GM18508 (cell line): ENCODE results near the gene LZTFL1.
"Not testable (repeated sequence)": the region's sequence is repeated elsewhere in the genome, so short reads cannot be mapped to it uniquely, and the experiment has no call there.

Experiments used
- ATAC-seq: cut with Tn5 transposase; IDR thresholded peaks from one replicate; pipeline ENCODE4 v1.9.1; 2021; ENCODE audit warnings: moderate number of reproducible peaks; ENCODE audit not compliant: insufficient read depth, unreplicated experiment

LZTFL1 gene

GRCh38 chr3:45868213-45868612 is 26.3 kb upstream of the LZTFL1 start:
- no peak for ATAC-seq

- ATAC-seq, result no peak
Observed at GRCh38 chr3:45865563-45865962, 23.6 kb upstream of the LZTFL1 start.

- no peak for ATAC-seq
Observed at GRCh38 chr3:45864760-45865519, 23.0 kb upstream of the LZTFL1 start.

- no peak for ATAC-seq
Observed at GRCh38 chr3:45861043-45861719, 19.3 kb upstream of the LZTFL1 start.

- no peak for ATAC-seq
Observed at GRCh38 chr3:45860481-45860880, 18.6 kb upstream of the LZTFL1 start.

GRCh38 chr3:45858809-45859543 is 17.1 kb upstream of the LZTFL1 start:
- no peak for ATAC-seq

- not testable (repeated sequence) for ATAC-seq
Observed at GRCh38 chr3:45857024-45857423, 15.1 kb upstream of the LZTFL1 start.

GRCh38 chr3:45856323-45856722 is 14.4 kb upstream of the LZTFL1 start:
- ATAC-seq, result not testable (repeated sequence)

GRCh38 chr3:45852828-45853227 is 10.9 kb upstream of the LZTFL1 start:
- ATAC-seq, result no peak

GRCh38 chr3:45848392-45848791 is 6.5 kb upstream of the LZTFL1 start:
- ATAC-seq, result no peak

- no peak for ATAC-seq
Observed at GRCh38 chr3:45844616-45845015, 2.7 kb upstream of the LZTFL1 start.

- no peak for ATAC-seq
Observed at GRCh38 chr3:45842851-45843625, 1.1 kb upstream of the LZTFL1 start.

GRCh38 chr3:45841420-45841756 is 531 bp downstream of the LZTFL1 start:
- ATAC-seq, result no peak

GRCh38 chr3:45838466-45838865 is 3.5 kb downstream of the LZTFL1 start:
- ATAC-seq, result no peak

GRCh38 chr3:45832699-45833098 is 9.2 kb downstream of the LZTFL1 start:
- ATAC-seq, result no peak

- ATAC-seq, result no peak
Observed at GRCh38 chr3:45830121-45830520, 11.8 kb downstream of the LZTFL1 start.

- no peak for ATAC-seq
Observed at GRCh38 chr3:45826908-45827307, 15.0 kb downstream of the LZTFL1 start.

- ATAC-seq, result no peak
Observed at GRCh38 chr3:45826321-45826720, 15.6 kb downstream of the LZTFL1 start.

GRCh38 chr3:45821127-45821526 is 20.8 kb downstream of the LZTFL1 start:
- no peak for ATAC-seq

- no peak for ATAC-seq
Observed at GRCh38 chr3:45819543-45819942, 22.4 kb downstream of the LZTFL1 start.
